ENCODE data around the gene DMPK.

DNA sequence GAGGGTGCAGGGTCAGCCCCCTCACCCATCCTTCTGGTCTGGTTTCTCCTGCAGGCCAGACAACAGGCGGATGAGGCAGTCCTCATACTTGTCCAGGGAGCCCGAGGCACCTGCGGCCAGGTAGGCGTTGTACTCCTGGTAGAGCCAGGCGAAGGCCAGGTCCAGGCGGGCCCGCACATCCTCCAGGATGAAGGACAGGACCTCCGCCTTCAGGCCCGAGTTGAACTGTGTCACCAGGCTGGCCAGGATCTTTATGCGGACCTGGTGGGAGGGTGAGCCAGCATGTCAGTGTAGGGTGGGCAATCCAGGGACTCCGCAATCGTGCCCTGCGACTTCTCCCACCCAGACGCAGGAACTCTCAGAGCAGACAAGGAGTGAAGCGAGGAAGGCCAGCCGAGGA, 46.7 kb upstream of the DMPK start:
- no peak for TF ChIP-seq EZH2 (IDR thresholded peaks at IDR 0.05; ENCODE audit: insufficient read depth, poor library complexity, severe bottlenecking)
- TF ChIP-seq EZH2phosphoT487 (IDR thresholded peaks at IDR 0.05; ENCODE audit: insufficient read depth, low read depth) = no peak
